Stimulated activated CD4-positive, alpha-beta T cell treated with anti-CD3 and anti-CD28 coated beads, Interleukin-12 subunit alpha, Interleukin-12 subunit beta, amount 100 ng/mL, for 24 hours (primary cell): Measurements from ENCODE around the gene CEMIP.

ENCODE experiments used
- DNase-seq, 2 experiments: peaks; one replicate each; pipeline ENCODE4 v3.0.0-alpha.2; 2020; ENCODE audit warnings: low read depth in 2 of 2

The CEMIP gene

DNA sequence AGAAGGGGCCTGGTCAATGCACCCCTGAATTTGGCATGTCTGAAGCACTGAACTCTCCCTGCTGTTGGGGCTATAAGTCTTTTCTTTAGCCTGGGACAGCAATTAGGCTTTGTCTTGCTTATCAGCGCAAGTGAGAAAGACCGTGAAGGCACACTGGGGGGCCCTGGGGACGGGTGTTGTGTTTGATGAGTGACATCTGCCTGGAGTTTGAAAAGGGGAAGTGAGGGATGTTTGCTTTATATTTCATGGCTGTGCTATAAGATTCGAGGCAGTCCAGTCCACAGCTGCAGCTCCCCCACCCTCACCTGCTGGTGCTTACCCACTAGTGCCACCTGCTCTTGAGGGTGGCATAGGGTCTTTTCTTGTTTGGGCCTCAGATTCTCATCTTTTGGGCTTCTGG lies 44.8 kb downstream of the CEMIP start:
- DNase-seq, result no peak

DNA sequence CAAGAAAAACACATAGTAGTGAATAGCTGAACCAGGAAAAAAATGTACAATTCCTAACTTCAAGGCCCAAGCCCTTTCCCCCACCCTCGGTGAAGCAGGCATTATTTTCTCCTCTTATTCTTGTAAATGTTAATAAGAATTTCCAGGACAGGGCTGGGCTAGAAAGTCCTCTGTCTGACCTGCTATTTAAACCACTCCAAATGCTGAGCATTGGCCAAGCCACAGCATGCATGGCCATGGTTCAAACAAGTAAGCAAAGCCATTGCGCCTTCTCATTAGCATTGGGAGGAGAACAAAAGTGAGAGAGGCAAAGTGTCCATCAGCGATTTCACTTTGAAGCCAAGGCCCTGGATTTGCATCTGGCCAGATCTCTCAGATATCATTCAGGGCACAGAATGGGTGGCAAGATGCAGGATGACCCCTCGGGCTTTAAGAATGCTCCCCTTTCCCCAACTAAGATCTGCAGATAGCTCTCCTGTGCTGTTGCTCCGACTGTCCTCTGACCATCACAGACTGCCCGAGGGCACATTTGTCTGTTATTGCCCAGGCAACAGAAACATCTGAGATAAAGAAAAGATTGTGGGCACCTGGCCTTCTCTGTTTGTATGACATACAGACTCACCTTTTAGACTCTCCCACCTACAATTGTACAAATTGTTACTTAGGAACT lies 46.3 kb downstream of the CEMIP start:
- no peak for DNase-seq

DNA sequence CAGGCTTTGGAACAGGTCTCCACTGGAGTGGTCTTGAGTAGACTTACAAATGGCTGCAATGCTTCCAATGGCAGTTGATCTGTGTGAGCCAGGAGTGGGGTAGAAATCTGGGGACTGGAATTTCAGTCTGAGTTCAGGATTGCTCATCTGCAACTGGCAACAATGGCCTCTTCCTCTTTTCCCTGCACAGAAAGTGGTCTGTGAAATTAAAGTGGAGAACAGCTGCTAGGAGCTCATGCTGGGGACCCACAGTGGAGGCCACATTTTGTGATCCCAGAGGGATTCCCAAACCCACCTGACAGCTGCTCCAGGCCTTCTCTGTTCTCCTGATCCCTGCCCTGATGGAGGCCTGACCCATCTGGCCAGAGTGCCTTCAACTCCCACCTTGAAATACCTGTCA lies 49.6 kb downstream of the CEMIP start:
- no peak for DNase-seq

DNA sequence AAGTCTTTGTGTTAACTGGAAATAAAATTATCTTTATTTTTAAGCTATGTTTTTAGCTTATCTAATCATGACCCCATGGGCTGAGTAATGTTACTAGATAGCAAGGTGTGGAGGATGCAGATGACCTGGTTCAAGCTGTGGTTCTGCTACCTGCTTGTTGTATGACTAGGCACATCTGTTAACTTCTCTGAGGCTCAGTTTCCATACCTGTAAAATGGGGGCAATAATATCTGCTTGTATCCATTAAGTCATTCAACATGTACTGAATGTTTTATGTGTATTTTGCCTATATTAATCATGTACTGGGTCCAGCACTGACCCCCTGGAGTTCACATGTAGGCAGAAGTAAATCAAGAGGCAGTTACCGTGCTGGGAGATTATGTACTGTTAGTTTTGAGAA lies 51.5 kb downstream of the CEMIP start:
- no peak for DNase-seq

DNA sequence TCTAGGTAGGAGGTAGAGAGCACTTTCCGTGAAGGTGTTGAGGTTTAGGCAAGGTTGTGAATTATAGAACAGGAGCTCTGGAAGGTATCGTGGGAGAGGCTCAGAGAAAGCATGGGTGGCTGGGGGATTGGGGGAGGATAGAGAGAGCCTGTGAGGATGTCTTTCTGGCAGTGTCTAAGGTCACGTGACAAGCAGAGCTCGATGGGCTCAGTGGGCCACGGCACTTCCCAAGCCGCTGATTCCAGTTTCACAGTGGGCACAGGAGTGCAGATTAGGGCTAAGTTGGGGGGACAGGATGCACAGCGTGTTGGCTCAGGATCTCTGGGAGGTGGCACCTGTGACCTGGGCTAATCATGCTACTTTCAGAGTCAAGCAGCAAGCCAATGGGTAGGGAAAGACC lies 52.0 kb downstream of the CEMIP start:
- no peak for DNase-seq

DNA sequence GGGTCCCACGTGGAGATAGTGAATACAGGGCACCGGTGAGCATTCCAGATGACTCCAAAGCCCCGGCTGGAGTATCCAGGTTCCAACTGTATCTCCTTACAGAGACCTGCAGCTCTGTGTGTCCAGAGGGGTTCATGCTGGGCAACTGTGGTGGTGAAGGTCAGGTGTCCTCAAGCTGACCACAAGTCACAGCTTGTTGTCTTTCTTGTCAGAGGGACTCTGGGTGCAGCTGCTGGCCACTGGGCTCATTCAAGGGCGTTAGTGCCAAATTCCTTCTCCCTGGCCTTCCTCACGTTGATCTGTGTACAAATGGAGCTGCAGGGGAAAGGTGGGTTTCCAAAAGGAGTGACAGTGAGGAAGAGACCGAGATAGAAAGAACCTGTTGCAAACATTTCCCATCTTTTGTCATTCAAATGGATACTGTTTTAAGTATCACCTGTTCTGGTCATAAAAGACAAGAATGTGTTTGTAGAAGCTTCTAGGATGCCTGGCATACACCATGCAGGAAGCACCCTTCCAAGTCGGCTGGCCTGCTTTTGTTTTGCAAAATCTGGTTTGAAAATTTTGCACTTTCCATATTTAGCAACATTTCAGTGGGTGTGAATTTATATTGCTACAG lies 52.5 kb downstream of the CEMIP start:
- no peak for DNase-seq

DNA sequence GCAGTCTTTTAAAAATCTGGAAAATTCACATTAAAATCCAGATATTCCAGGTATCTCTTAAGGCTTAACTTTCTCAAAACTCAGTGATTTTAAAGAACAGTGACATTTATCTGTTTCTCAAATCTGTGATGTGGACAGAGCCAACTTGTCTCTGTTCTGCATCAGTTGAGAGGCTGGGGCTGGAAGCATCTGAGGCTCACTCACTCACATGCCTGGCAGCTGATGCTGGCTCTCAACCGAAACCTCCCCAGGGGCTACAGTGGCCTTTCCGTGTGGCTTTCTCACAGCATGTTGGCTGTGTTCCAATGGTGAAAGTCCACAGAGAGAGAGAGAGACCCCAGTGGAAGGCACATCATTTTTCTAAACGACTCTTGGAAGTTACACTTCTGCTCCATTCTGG lies 53.5 kb downstream of the CEMIP start:
- no peak for DNase-seq

DNA sequence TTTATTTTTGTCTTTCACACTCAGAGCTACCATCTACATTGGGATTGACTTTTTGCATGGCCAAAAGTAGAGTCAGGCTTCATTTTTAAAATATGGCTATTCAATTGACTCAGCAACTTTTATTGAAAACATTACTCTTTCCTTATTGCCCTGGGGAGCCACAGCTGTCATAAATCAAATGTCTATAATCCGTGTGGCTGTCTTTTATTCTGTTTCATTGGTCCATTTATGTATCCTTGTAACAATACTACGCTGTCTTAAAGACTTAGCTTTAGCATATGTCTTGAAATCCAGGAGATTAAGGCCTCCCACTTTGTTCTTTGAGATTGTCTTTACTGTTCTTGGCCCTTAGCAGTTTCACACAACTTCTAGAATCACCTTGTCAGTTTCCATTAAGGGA lies 55.2 kb downstream of the CEMIP start:
- no peak for DNase-seq

DNA sequence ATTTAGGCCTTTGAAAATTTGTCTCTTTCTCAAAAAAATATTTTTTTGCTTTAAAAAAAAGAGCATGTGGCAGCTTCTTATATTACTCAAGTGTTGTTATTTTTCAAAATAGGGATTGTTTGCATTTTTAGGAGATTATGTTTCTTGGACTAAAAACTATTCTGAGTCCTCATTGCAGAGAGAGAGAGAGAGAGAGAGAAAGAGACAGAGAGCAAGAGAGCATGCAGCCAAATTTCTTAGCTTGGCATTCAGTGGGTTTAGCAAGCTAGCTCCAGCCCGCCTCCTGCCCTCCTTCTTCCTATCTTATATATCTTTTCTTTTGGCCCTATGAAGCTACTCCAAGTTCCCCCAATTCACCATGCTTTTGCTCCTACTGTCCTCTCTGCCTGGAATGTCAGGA lies 55.7 kb downstream of the CEMIP start:
- no peak for DNase-seq

DNA sequence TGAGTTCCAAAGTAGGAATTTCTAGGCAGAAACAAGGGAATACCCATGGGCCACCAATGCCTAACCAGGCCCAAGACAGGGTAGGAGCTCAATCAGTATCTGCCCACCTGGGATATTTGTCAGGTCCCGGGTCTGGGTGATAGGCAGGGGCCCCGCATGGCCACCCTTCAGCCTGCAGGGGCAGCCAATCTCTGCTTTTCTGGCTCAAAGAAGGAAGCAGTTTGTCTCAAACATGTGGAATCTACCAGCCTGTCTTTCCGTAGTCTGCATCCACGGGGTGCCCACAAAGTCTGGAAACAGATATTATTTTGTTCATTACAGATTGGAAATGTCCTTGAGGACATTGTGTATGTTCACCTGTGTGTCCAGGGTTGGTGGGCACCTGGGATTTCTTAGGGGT lies 56.2 kb downstream of the CEMIP start:
- DNase-seq, result no peak

DNA sequence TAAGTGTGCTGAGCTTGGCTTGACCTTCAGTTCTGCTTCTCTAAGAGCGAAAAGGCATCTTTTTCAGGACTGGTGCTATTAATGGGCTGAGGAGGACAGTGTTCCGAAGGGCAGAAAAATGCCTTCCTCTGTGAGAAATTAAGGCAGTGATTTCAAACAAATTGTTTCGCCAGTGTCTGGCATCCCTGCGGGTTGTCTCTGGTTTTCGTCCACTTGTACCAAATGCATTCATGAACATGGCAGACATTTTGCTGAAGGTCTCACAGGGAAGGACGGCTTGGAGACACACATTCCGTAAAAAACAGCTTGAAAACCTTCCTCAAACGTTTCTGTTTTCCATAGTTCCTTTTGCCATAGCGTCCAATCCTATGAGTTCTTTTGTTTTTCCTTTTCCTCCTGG lies 57.1 kb downstream of the CEMIP start:
- DNase-seq, result no peak

DNA sequence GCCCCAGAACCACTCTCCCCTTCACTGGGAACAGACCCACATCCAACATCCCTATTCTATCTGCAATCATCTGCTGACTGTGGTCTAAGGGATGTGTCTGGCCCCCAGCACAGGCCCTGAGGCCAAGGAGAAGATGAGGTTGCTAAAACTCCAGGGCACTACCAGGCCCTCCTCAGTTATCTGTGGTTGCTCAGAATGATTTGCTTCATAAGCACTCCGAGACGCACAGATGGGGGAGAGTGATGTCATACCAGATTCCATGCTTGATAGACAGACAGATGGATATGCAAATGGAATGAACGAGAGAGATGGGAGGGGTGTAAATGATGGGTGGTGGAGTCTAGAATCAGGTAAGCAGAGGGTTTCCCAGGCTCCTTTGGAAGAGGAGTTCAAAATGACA lies 57.8 kb downstream of the CEMIP start:
- no peak for DNase-seq

DNA sequence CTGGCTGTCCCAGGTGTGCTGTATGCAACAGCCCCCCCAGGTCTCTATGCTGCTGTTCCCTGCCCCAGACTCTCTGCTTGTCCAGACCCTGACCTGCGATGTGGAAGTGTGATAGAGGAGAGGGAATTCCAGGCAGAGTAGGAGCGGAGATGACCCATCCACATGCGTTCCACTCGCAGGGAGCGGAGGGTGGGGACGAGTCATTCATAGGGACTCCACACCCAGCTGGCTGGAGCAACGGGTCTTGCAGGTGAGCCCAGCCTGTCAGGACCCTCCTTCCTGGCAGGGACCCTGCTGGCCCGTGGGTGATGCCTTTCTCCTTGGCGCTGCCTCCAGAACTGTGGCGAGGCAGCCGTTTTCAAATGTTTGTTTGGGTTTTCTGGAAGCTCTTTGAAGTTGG lies 58.8 kb downstream of the CEMIP start:
- DNase-seq, result no peak

DNA sequence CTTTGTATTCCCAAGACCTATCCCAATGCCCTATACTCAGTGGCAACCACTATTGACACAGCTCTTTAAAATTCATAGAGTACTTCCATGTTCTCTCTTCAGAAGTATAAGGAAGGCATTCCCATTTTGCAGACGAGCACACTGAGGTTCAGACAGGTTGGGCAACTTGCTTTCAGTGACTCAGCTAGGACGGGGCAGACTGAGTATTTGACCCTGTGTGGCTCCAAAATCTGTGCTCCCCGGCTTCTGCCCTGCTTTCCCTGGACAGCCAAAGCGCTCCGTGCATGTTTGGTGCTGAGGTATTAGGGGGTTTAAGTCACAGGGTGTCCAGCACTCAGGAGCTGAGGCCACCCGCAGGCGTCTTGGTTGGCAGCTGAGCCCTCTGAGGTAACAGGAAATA lies 59.5 kb downstream of the CEMIP start:
- DNase-seq, result no peak

DNA sequence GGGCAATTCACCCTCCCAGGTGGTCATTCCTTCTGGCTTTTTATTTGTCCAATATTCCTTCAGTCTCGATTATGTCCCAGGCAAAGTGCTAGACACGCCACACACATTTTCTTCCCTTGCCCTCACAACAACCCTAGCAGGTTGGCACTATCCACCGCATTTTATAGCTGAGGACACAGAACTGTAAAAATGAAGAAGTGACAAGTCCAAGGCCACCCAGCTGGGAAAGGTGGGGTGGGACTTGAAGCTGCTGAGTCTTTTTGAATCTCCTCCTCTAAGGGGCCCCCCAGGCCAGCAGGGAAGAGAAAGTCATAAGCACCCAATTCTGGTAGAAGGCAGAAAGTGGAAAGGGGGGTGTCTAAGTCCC lies 60.6 kb downstream of the CEMIP start:
- no peak for DNase-seq

DNA sequence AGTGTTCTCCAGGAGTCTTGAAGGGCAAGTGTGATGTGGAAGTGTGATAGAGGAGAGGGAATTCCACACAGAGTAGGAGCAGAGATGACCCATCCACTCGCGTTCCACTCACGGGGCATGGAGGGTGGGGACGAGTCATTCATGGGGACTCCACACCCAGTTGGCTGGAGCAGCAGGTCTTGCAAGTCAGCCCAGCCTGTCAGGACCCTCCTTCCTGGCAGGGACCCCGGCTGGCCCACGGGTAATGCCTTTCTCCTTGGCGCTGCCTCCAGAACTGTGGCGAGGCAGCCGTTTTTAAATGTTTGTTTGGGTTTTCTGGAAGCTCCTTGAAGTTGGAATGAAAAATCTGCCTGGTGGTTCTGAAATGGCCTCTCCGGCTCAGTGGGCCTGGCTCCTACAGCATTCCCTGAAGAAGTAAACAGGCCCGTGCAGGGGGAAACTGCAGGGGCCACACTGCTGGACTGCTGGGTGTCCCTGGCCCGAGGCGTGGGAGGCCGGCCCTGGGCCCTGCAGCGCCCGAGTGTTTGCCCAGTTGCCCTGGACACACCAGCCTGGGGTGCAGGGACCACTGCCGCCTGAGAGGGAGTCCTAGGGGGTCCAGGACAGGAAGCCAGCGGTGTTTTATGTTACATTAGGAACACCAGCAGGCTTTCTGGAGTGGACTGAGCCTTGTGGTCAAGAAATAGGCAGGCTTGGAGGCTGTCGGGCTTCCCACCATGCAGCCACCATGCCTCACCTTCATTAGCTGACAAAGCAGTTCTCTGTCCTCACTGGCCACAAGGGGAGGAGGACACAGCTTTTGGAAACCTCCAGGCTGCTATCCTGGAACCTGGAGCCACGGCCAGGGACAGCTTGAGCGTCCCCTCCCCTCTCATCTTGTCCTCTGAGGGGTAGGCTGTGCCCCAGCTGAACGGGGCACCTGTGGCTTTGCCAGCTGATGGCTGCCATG lies 61.3 kb downstream of the CEMIP start:
- DNase-seq, result no peak

DNA sequence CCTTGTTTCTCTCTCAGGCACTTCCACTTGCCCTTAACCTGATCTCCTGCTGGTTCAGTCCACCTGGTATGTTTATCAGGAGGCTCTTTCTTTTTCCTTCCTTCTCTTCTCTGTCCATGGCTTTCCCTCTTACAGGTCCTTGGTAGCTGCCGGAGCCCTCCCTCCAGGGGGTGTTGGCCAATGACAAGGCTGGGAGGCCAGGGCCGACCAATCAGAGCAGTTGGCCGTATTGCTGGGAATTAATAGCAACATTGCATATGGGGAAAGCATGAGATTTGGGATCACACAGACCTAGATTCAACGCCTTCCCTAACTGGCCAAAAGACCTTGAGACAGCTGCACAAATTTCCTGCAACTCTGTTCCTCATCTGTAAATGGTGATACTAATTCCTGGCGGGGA lies 62.4 kb downstream of the CEMIP start:
- no peak for DNase-seq

DNA sequence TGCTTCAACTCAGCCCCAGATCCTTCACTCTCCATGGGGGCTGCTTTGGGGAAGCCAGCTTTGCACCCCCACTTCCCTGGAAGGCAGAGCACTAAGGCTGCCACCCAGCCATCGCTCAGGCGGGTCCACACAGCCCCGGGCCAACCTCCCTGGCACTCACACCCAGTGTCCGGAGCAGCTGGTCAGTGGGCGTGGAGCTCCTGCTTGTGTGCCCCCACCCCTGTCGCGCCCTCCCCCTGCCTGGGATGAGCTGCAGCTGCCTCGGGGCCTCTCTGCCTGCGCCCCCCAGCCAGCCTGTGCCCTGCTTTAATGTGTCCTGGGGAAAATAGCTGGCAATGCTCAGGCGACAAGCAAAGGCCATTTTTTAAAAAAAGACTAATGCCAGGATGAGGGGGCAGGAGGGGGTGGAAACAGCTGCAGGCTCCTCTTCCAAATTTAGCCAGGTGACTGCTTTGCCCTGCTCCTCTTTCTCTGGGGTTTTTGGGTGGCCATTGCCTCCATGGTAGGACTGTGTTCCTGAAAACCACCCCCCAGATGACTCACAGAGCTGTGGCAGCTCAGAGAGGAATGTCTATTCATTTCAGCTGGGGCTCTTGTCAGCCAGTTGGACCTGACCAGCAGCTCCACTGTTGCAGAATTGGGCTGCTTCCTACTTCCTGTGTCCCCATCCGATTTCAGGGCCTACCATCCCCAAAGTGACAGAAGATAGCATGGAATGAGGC lies 65.0 kb downstream of the CEMIP start:
- no peak for DNase-seq

DNA sequence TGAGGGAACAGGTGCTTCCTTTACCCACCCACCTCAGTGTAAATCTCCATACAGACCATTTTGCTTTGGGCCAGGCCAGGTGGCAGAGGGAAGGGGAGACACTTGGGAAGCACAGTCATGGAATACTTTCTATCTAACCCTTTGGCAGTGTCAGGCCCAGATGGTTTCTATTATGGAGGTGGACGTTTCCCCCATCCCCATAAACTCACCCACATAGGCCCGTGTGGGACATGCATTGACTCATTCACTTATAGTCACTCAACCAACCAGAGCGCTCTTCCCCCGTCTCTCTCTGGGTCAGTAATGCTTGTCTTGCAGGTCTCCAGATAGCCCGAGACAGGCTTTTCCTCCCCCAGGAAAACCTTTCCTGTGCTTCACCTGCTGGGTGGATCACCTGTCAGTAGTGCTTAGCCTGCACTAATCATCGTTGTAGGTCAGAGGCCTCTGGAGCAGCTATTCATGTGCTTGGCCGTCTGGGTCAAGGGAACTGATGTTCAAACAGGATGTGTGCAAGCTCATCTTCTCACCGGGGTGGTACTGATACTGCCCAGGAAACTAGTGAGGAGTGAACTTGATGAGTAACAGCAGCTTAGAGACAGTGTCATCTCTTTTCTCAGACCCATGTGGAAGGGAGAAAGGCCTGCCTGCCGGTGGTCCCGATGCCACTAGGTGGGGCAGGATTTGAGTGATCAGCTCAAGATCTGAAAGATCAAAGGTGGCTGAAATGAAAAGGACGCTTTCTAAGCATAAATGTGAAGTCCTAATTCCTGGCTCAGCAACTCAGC lies 67.1 kb downstream of the CEMIP start:
- DNase-seq, result no peak

DNA sequence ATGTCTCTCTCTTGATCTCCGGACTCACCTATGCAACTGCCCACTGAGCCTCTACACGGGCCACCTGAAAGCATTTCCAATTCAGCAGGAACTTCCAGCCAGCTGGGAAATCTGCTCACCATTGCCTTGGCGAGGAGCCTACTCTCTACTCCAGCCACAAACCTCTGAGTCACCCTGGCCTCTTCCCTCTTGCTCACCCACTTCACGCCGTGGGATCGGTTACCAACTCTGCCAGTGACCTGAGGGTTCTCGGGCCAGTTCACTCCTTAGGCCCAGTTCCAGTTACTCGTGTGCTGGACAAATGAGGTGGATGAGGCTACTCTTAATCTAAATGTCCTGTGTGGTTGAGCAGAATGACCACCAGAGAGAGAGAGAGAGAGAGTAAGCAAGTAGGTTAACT lies 70.1 kb downstream of the CEMIP start:
- no peak for DNase-seq

DNA sequence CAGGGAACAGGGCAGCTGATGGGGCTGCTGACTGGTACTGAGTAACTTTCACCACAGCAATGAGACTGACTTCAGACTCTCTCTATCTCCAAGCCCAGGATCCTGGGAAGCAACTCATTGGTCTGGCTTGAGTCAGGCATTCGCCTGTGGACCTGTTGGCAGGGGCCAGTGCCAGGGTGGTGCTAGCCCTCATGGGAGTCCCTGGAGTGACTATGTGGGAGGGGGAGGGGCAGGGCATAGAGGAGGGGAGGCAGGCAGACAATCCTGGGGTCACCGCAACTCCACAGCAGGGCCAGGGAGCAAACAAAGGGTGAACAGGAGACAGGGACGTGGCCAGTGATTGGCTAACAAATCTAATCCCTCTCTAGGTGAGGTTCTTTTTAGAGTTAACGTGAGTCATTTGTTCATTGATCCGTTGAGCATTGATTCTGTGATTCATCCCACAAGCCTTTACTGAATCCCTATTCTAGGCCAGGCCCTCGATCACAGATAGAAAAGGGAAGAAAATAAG lies 71.8 kb downstream of the CEMIP start:
- no peak for DNase-seq
